NT2/D1 (cell line): ENCODE measurements around the gene SEC23IP.

Source experiments
- SUZ12 ChIP-seq: IDR thresholded peaks from 2 replicates; pipeline ENCODE4 v1.6.1; 2011; ENCODE audit not compliant: insufficient read length, insufficient read depth; ENCODE audit errors: extremely low read depth
- YY1 ChIP-seq: IDR thresholded peaks from 2 replicates; pipeline ENCODE4 v1.6.1; 2011; ENCODE audit not compliant: insufficient read length, insufficient read depth

GRCh38 chr10:119896937-119897770 lies 4.6 kb downstream of the SEC23IP start:
- TF ChIP-seq SUZ12 (no peak), YY1 (no peak)
